Measurements from ENCODE around the gene SLC6A20.

Gene SLC6A20, protein sequence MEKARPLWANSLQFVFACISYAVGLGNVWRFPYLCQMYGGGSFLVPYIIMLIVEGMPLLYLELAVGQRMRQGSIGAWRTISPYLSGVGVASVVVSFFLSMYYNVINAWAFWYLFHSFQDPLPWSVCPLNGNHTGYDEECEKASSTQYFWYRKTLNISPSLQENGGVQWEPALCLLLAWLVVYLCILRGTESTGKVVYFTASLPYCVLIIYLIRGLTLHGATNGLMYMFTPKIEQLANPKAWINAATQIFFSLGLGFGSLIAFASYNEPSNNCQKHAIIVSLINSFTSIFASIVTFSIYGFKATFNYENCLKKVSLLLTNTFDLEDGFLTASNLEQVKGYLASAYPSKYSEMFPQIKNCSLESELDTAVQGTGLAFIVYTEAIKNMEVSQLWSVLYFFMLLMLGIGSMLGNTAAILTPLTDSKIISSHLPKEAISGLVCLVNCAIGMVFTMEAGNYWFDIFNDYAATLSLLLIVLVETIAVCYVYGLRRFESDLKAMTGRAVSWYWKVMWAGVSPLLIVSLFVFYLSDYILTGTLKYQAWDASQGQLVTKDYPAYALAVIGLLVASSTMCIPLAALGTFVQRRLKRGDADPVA

GRCh38 chr3:45795882-45796765 is at the start of gene SLC6A20:
SLC6A20 (minus strand) TSS chr3:45796536; CDS start chr3:45796419, 117 bp downstream.
- DNase-seq = peak in 1 of 2 donors; percentile 35

GRCh38 chr3:45844616-45845015 is 48.3 kb upstream of the SLC6A20 start:
- DNase-seq = no peak

- DNase-seq = no peak
Observed at GRCh38 chr3:45842851-45843625, 46.7 kb upstream of the SLC6A20 start.

GRCh38 chr3:45841757-45842491 is 45.6 kb upstream of the SLC6A20 start, which contains the start of gene LZTFL1:
LZTFL1 (minus strand) TSS chr3:45842119; CDS start chr3:45841991, 128 bp downstream.
- peak; percentile 87 to 89 for DNase-seq

- DNase-seq = peak in 1 of 2 donors; percentile 31
Observed at GRCh38 chr3:45841420-45841756, 45.1 kb upstream of the SLC6A20 start.

DNA sequence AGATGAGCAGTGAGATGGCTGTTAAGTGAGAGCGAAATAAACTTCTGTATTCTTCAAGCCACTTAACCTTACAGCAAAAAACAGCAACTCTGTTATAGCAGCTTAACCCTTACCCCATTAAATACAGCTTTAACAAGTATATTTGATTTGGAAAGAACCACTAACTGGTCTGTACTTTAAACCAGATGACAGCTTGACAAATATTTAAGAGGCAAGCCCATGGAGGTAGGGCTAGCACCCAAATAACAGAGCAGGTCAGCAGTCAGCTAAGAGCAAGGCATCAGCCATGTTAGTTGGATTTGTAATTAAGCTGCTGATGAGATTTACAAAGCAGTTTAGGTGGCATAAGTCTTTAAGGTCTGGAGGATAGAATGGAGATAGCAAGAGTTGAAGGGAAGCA is 42.1 kb upstream of the SLC6A20 start:
- DNase-seq = no peak

GRCh38 chr3:45832699-45833098 is 36.4 kb upstream of the SLC6A20 start:
- DNase-seq = no peak

- no peak for DNase-seq
Observed at GRCh38 chr3:45830121-45830520, 33.8 kb upstream of the SLC6A20 start.

GRCh38 chr3:45826908-45827307 is 30.6 kb upstream of the SLC6A20 start:
- no peak for DNase-seq

DNA sequence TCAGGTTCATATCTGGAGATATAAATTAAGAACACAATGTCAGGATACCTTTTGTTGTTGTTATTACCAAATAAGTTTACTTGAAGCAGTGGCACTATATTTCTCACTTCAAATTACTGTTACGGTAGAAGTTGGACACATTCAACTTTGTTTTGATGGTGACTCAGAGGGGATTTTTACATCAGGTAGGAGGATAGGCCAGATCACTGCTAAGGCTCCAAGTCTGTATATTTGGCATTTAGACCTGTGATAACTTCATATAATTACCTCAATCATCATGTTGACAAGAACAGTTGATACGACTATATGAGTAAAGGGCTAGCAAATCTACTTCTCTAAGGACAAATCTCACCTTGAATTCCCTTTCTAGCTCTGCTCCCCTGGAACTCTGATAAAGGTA is 30.0 kb upstream of the SLC6A20 start:
- no peak for DNase-seq

DNA sequence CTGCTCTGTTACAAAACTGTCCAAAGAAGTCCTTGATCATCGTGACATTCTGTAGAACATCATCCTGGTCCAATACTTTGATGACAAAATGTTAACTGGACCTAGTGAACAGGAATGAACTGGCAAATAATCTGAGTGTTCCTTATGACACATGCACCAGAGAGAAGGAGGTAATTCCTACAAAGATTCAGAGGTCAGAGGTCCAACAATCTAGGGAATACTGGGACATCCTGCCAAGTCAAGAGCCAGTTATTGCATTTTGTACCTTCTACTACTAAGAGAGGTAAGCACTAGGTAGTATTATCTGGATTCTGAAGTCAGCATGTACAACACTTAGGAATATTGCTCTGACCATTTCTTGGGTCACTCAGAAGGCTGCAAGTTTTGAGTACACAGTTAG is 24.8 kb upstream of the SLC6A20 start:
- no peak for DNase-seq

DNA sequence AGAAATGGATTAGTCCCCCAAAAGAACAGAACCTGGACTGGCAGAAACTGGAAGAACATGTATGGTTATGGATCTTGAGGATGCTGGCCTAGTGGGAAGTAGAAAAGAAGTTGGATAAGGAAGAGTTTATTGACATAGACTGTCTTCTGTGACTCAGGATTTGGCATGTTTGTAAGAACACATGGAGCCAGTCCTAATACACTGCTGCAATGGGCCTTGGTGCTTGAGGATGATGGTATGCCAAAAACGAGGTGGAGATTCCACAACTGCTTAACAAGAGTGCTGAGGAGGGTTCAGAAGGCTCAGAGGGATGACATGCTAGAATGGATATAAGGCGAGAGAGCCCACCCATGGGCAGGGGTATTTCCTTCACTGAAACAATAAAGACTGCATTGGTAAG is 23.2 kb upstream of the SLC6A20 start:
- DNase-seq = no peak

DNA sequence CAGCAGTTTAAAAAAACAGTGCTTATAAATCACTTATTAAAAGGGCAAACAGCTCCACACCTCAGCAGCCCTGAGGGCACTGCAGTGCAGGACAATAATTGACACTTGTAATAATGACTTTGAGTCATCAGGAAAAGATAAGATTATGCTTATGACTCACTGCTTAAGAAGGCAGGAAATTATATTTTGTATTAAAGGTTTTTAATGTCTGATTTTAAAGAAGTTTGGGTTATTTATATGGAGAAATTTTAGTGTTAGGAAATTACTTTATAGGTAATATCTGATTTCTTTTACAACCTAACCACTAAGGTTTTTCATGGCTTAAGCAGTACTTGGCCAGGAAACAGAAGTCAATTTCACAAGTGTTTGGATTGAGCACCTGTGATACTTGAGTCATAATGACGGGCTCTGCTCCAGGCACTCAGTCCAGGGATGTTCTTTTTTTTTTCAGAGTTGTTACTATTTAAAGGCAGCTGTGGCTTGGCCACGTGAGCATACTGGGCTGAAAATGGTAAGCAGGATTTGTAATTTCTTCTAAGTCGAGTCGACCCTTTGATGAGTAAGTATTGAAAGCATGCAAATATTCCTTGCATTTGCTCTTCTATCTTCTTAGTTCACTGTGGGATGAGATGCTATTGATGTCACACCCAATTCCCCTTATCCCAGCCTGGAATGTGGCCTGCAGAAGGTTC is 21.6 kb upstream of the SLC6A20 start:
- DNase-seq = no peak

GRCh38 chr3:45816544-45816943 is 20.2 kb upstream of the SLC6A20 start:
- DNase-seq = no peak

- DNase-seq = no peak
Observed at GRCh38 chr3:45814322-45814721, 18.0 kb upstream of the SLC6A20 start.

- DNase-seq = no peak
Observed at GRCh38 chr3:45807681-45808540, 11.6 kb upstream of the SLC6A20 start.

DNA sequence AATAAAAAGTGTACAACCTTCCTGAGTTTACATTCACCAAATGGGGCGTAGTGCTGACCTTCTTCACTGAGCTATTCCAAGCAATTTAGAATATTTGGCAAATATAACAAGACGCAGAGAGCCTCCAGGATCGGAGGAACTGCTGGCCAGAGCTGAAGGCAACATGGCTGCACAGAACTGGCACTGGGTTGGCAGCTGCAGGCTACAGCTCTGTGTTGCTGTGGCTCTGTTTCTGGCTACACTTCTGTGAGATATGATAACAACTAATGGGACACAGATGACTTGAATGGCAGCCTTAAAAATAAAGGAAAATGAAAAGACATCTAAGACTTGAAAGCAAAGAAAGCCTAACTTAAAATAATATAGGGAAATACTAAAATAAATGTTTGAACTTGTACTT is 10.8 kb upstream of the SLC6A20 start:
- no peak for DNase-seq

- no peak for DNase-seq
Observed at GRCh38 chr3:45806072-45806471, 9.7 kb upstream of the SLC6A20 start.

GRCh38 chr3:45803252-45803935 is 7.1 kb upstream of the SLC6A20 start:
- DNase-seq = no peak

- no peak for DNase-seq
Observed at GRCh38 chr3:45802146-45802545, 5.8 kb upstream of the SLC6A20 start.

All from stimulated activated CD4-positive, alpha-beta T cell treated with anti-CD3 and anti-CD28 coated beads, Interleukin-2, amount 100 ng/mL, for 24 hours (primary cell).